Spleen (tissue), 11 donors: Measurements from ENCODE around the gene PRR11. TPM values are rescaled to one million over a fixed set of nuclear protein-coding genes. Genes with fewer than 3 reads are reported as not detected.

Source experiments
- DNase-seq: peaks from one replicate; pipeline ENCODE4 v3.0.0-alpha.2; 2020
- H3K27ac ChIP-seq, 8 donors: fragments of 200-600 bp; sonication (generic) in 7 of 8; 1 replicate in 4 of 8; 2 replicates in 4 of 8; pipeline versions ENCODE4 v1.5.0 to v1.8.0; 2016 to 2021; ENCODE audit warnings: inconsistent platforms in 4 of 8, mild to moderate bottlenecking in 4 of 8, moderate library complexity in 1 of 8
- H3K27me3 ChIP-seq, 7 donors: fragments of 200-600 bp; sonication (generic) in 6 of 7; replicated peaks in 1 of 7; 1 replicate in 4 of 7; 2 replicates in 3 of 7; pipeline versions ENCODE4 v1.5.0 to v1.8.0; 2016 to 2021; ENCODE audit warnings: inconsistent platforms in 3 of 7, mild to moderate bottlenecking in 1 of 7
- H3K36me3 ChIP-seq, 6 donors: fragments of 200-600 bp; sonication (generic) in 5 of 6; 1 replicate in 4 of 6; 2 replicates in 2 of 6; pipeline versions ENCODE4 v1.5.0 to v1.8.0; 2016 to 2021; ENCODE audit warnings: inconsistent platforms in 2 of 6
- H3K4me1 ChIP-seq, 6 donors: fragments of 200-600 bp; sonication (generic) in 5 of 6; 1 replicate in 3 of 6; 2 replicates in 3 of 6; pipeline versions ENCODE4 v1.5.0 to v1.8.0; 2016 to 2021; ENCODE audit warnings: inconsistent platforms in 3 of 6
- H3K4me3 ChIP-seq, 8 donors: fragments of 200-600 bp; sonication (generic) in 7 of 8; 1 replicate in 4 of 8; 2 replicates in 4 of 8; pipeline versions ENCODE4 v1.5.0 to v1.8.0; 2016 to 2021; ENCODE audit warnings: inconsistent platforms in 4 of 8, mild to moderate bottlenecking in 4 of 8, moderate library complexity in 2 of 8
- H3K9me3 ChIP-seq, 8 donors: fragments of 200-600 bp; sonication (generic) in 7 of 8; 1 replicate in 4 of 8; 2 replicates in 4 of 8; pipeline versions ENCODE4 v1.5.0 to v1.8.0; 2016 to 2021; ENCODE audit warnings: inconsistent platforms in 4 of 8
- POLR2A ChIP-seq, 3 donors: fragments of 450-650 bp; IDR thresholded peaks; one replicate each; pipeline ENCODE4 v1.5.1; 2017; ENCODE audit warnings: antibody characterized with exemption in 3 of 3, mild to moderate bottlenecking in 1 of 3
- POLR2AphosphoS5 ChIP-seq, 3 donors: sonication (generic); formaldehyde crosslinking; IDR thresholded peaks; one replicate each; pipeline ENCODE4 v1.5.1; 2017; ENCODE audit warnings: antibody characterized with exemption in 3 of 3
- WGBS, 5 donors: extraction: QIAGEN DNeasy Blood & Tissue Kit in 3 of 5; methylation state at CpG; one replicate each; pipeline versions ENCODE4 v1.1.5 to v1.1.7; 2013 to 2018; 5-methylcytosine and 5-hydroxymethylcytosine counted together
- intact Hi-C: fragments of 100-400 bp; cut with DNase I; formaldehyde crosslinking; loops from one replicate; pipeline ENCODE4 v1.15.0; 2023; ENCODE audit warnings: low total_unique reads
- polyA plus RNA-seq, 3 donors: library from polyadenylated mRNA; stranded (reverse); fragments of 200-250 nt; gene quantifications; one replicate each; pipeline ENCODE4 v1.2.1, GENCODE V29; 2013
- total RNA-seq, 7 donors: library from RNA; depleted of rRNA in 3 of 7; stranded (reverse); fragments of >200 nt in 3 of 7; fragmentation: NEBNext Ultra II Directional in 4 of 7; extraction: Animal tissue kit (Norgen Biotek cat#: 25700) in 4 of 7; gene quantifications; one replicate each; pipeline versions ENCODE4 v1.1.0 to v1.2.1, GENCODE V29; 2016 to 2021
- TF ChIP-seq, protein P1 (sequence below), 11 experiments: fragments of 200-600 bp in 7 of 11; fragments of 450-650 bp in 4 of 11; sonication (generic) in 4 of 11; IDR thresholded peaks in 8 of 11; conservative IDR thresholded peaks in 3 of 11; 1 replicate in 7 of 11; 2 replicates in 4 of 11; pipeline versions ENCODE4 v1.4.0 to v1.8.0; 2016 to 2021; ENCODE audit warnings: antibody characterized with exemption in 11 of 11, inconsistent platforms in 4 of 11, mild to moderate bottlenecking in 1 of 11
- donor health status: healthy with polysubstance abuse.
- donor health status: DM: no; HTN: no; CAD: no; lungs with moderate emphysema.
- donor health status: DM: no; HTN: no; CAD: no.
- donor health status: Bipolar disorder and iron deficiency.
- donor health status: healthy.
- donor health status: DM: no; HTN: no; CAD: no.
- donor health status: DM: yes; HTN: yes; CAD: no.

Gene PRR11
- total and polyA plus RNA-seq, 10 donors: 0.61 to 15.3 (median 5.1) TPM

GRCh38 chr17:59219370-59219769 is 63.8 kb downstream of the PRR11 start:
- no peaks in the 10 kb centered on the region for H3K27me3 ChIP-seq
- WGBS, 5 donors: 93 to 96% (median 95%) methylated on average over 16 of the region's 16 CpGs
- no peak overlapping the region for H3K27ac ChIP-seq
- TF ChIP-seq, protein P1, sequence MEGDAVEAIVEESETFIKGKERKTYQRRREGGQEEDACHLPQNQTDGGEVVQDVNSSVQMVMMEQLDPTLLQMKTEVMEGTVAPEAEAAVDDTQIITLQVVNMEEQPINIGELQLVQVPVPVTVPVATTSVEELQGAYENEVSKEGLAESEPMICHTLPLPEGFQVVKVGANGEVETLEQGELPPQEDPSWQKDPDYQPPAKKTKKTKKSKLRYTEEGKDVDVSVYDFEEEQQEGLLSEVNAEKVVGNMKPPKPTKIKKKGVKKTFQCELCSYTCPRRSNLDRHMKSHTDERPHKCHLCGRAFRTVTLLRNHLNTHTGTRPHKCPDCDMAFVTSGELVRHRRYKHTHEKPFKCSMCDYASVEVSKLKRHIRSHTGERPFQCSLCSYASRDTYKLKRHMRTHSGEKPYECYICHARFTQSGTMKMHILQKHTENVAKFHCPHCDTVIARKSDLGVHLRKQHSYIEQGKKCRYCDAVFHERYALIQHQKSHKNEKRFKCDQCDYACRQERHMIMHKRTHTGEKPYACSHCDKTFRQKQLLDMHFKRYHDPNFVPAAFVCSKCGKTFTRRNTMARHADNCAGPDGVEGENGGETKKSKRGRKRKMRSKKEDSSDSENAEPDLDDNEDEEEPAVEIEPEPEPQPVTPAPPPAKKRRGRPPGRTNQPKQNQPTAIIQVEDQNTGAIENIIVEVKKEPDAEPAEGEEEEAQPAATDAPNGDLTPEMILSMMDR (IDR thresholded peaks at IDR 0.05 in 8 of 11, conservative IDR thresholded peaks at IDR 0.05 in 3 of 11): no peak
- TF ChIP-seq POLR2AphosphoS5 (IDR thresholded peaks at IDR 0.05): no peak
- TF ChIP-seq POLR2A (IDR thresholded peaks at IDR 0.05): no peak
- no peak overlapping the region for H3K4me3 ChIP-seq
- no peak for DNase-seq
- intact Hi-C loops: no loop called here
- peaks cover 0 to 13% (median 5%) of the 10 kb centered on the region in 6 donors for H3K36me3 ChIP-seq
- peaks cover under 1 to 30% (median 16%) of the 10 kb centered on the region in 6 donors for H3K4me1 ChIP-seq
- H3K9me3 ChIP-seq: no peaks in the 10 kb centered on the region

GRCh38 chr17:59219992-59220327 is 64.4 kb downstream of the PRR11 start:
- intact Hi-C loops: no loop called here
- WGBS, 5 donors: 30 to 42% (median 35%) methylated on average over 7 of the region's 7 CpGs

GRCh38 chr17:59220328-59221158 is 65.0 kb downstream of the PRR11 start, which contains the start of gene GDPD1:
GDPD1 (plus strand) TSS chr17:59220511; CDS start chr17:59220610, 99 bp downstream.
- intact Hi-C loops: no loop called here
- no peaks in the 10 kb centered on the region for H3K27me3 ChIP-seq
- H3K27ac ChIP-seq: peak within 1 kb of the TSS; percentile 64 to 89 (median 83)
- H3K4me1 ChIP-seq: peaks cover 0 to 23% (median 14%) of the 10 kb centered on the region in 6 donors
- peak within 1 kb of the TSS; percentile 60 to 89 (median 70) for H3K4me3 ChIP-seq
- H3K9me3 ChIP-seq: no peaks in the 10 kb centered on the region
- TF ChIP-seq, protein P1 (IDR thresholded peaks at IDR 0.05 in 8 of 11, conservative IDR thresholded peaks at IDR 0.05 in 3 of 11): peak in 10 of 11 experiments; percentile 66 to 90 (median 79)
- TF ChIP-seq POLR2AphosphoS5 (IDR thresholded peaks at IDR 0.05) (peak; percentile 80 to 90 (median 86)), POLR2A (IDR thresholded peaks at IDR 0.05) (peak in 1 of 3 donors; percentile 20)
- 0 to 1% (median 1%) methylated on average over 34 to 60 of the region's 60 CpGs for WGBS, 5 donors
- peak; percentile 100 for DNase-seq
- peaks cover 0 to 3% (median 0%) of the 10 kb centered on the region in 6 donors for H3K36me3 ChIP-seq

More at GRCh38 chr17:59219992-59220327, 64.4 kb downstream of the PRR11 start:
- TF ChIP-seq POLR2AphosphoS5 (IDR thresholded peaks at IDR 0.05) (no peak), POLR2A (IDR thresholded peaks at IDR 0.05) (no peak)
- TF ChIP-seq, protein P1 (IDR thresholded peaks at IDR 0.05 in 8 of 11, conservative IDR thresholded peaks at IDR 0.05 in 3 of 11): no peak
- Histone ChIP-seq H3K4me1 (peaks cover 0 to 24% (median 14%) of the 10 kb centered on the region in 6 donors), H3K4me3 (peak overlapping the region in 7 of 8 donors; percentile 60 to 89 (median 67)), H3K9me3 (no peaks in the 10 kb centered on the region), H3K27ac (peak overlapping the region in 5 of 8 donors; percentile 80 to 89 (median 86)), H3K36me3 (peaks cover 0 to 7% (median 0%) of the 10 kb centered on the region in 6 donors), H3K27me3 (no peaks in the 10 kb centered on the region)
- DNase-seq: no peak
